ENCODE data around the gene COG4. TPM values are rescaled to one million over a fixed set of nuclear protein-coding genes. Genes with fewer than 3 reads are reported as not detected.

Gene COG4
- polyA plus RNA-seq, 2 of the 4 experiments (the other 2 are of a cell fraction), result 42.7 to 48.2 TPM

DNA sequence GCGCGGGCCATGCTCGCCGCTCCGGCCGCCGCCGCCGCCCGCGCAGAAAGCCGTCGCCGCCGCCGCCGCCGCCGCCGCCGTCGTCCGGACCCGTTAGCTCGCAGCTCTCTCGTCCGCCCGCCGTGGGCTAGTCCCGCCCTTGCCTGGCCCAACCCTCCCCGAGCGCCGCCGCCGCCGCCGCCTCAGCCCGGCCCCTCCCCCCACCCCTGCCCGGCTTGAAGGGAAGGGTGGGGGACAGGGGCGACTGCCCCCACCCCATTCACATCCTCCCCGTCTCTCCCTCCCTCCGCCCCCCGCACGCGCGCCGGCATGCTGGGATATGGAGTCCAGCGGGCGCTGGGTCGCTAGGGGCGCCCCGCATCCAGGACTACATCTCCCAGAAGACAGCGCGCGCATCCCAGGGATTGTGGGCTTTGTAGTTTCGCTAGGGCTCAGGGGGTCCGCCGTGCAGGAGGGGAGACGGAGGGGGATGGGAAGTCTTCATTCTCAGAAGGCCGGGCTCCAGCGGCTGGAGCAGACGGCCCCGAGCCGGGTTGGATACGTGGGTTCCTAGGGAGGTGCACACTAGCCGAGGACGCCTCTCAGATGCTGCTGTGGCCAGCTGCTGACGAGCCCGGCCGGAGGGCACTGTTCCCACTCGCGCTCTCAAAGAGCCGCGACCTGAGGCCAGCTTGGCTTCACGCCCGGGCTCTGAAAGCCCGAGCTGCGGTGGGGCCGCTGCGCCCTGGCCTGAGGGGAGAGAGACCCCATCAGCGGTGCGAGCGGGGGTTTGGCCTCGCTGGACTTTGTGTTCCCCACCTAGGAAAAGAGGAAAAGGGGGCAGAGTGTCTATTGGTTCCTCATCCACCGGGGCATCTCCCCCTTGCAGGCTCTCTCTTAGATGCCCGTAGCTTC is 84.1 kb downstream of the COG4 start, which contains the start of gene ST3GAL2:
Gene ST3GAL2 (minus strand): TSS at position 132 of the 894 bp plus-strand sequence. CDS start 40,570 bp downstream, outside the sequence.
- peak within 1 kb of the TSS; percentile 92 to 98 for H3K27ac ChIP-seq
- H3K4me1 ChIP-seq, result peaks cover 39% of the 10 kb centered on the region
- ATAC-seq (peak; percentile 95 to 96), DNase-seq (ENCODE audit: low read depth in 1 of 2, low spot score in 1 of 2) (peak; percentile 93), FAIRE-seq (no peak)
- H3K4me3 ChIP-seq, result peak within 1 kb of the TSS; percentile 69
- no peaks in the 10 kb centered on the region for H3K9me3 ChIP-seq
- WGBS (ENCODE audit: missing lambda C conversion rate), result 6% methylated on average over 13 of the region's 86 CpGs
- ChIA-PET CTCF (interaction anchor here (0.8 to 1.9 kb wide), 6 partner anchors 10 to 58 kb away, joined by 3 to 8 read pairs (median 4); no protein-coding TSS in a partner anchor), POLR2A (interaction anchor here (1.0 to 3.6 kb wide), 2 partner anchors 11 to 58 kb away, joined by 4 to 20 read pairs; no protein-coding TSS in a partner anchor)
- H3K4me2 ChIP-seq, result peak within 1 kb of the TSS; percentile 93
- TF ChIP-seq, protein P1, sequence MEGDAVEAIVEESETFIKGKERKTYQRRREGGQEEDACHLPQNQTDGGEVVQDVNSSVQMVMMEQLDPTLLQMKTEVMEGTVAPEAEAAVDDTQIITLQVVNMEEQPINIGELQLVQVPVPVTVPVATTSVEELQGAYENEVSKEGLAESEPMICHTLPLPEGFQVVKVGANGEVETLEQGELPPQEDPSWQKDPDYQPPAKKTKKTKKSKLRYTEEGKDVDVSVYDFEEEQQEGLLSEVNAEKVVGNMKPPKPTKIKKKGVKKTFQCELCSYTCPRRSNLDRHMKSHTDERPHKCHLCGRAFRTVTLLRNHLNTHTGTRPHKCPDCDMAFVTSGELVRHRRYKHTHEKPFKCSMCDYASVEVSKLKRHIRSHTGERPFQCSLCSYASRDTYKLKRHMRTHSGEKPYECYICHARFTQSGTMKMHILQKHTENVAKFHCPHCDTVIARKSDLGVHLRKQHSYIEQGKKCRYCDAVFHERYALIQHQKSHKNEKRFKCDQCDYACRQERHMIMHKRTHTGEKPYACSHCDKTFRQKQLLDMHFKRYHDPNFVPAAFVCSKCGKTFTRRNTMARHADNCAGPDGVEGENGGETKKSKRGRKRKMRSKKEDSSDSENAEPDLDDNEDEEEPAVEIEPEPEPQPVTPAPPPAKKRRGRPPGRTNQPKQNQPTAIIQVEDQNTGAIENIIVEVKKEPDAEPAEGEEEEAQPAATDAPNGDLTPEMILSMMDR (IDR thresholded peaks at IDR 0.05), result no peak; the same call in 2 of the 3 replicates
- TF ChIP-seq EHMT2 (IDR thresholded peaks at IDR 0.05; ENCODE audit: low read depth), result no peak
- TF ChIP-seq JUNB (IDR thresholded peaks at IDR 0.05), result no peak
- TF ChIP-seq RARB (CRISPR knock-in tag; IDR thresholded peaks at IDR 0.05), result no peak
- no peak for TF ChIP-seq EHF (CRISPR knock-in tag; IDR thresholded peaks at IDR 0.05)
- TF ChIP-seq, protein P2, sequence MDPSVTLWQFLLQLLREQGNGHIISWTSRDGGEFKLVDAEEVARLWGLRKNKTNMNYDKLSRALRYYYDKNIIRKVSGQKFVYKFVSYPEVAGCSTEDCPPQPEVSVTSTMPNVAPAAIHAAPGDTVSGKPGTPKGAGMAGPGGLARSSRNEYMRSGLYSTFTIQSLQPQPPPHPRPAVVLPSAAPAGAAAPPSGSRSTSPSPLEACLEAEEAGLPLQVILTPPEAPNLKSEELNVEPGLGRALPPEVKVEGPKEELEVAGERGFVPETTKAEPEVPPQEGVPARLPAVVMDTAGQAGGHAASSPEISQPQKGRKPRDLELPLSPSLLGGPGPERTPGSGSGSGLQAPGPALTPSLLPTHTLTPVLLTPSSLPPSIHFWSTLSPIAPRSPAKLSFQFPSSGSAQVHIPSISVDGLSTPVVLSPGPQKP (IDR thresholded peaks at IDR 0.05; ENCODE audit: low read depth, low read length), result no peak
- no peak for TF ChIP-seq MAFK (IDR thresholded peaks at IDR 0.05; ENCODE audit: partially characterized antibody)
- TF ChIP-seq, protein P3, sequence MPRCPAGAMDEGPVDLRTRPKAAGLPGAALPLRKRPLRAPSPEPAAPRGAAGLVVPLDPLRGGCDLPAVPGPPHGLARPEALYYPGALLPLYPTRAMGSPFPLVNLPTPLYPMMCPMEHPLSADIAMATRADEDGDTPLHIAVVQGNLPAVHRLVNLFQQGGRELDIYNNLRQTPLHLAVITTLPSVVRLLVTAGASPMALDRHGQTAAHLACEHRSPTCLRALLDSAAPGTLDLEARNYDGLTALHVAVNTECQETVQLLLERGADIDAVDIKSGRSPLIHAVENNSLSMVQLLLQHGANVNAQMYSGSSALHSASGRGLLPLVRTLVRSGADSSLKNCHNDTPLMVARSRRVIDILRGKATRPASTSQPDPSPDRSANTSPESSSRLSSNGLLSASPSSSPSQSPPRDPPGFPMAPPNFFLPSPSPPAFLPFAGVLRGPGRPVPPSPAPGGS (IDR thresholded peaks at IDR 0.05), result no peak
- TF ChIP-seq, protein P4, sequence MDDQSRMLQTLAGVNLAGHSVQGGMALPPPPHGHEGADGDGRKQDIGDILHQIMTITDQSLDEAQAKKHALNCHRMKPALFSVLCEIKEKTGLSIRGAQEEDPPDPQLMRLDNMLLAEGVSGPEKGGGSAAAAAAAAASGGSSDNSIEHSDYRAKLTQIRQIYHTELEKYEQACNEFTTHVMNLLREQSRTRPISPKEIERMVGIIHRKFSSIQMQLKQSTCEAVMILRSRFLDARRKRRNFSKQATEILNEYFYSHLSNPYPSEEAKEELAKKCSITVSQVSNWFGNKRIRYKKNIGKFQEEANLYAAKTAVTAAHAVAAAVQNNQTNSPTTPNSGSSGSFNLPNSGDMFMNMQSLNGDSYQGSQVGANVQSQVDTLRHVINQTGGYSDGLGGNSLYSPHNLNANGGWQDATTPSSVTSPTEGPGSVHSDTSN (IDR thresholded peaks at IDR 0.05), result no peak
- no peak for TF ChIP-seq HEYL (CRISPR knock-in tag; IDR thresholded peaks at IDR 0.05)
- TF ChIP-seq ZSCAN20 (CRISPR knock-in tag; IDR thresholded peaks at IDR 0.05), result no peak
- TF ChIP-seq FOXS1 (CRISPR knock-in tag; IDR thresholded peaks at IDR 0.05), result peak; percentile 68; the same call in 1 of the 2 replicates
- TF ChIP-seq, protein P5, sequence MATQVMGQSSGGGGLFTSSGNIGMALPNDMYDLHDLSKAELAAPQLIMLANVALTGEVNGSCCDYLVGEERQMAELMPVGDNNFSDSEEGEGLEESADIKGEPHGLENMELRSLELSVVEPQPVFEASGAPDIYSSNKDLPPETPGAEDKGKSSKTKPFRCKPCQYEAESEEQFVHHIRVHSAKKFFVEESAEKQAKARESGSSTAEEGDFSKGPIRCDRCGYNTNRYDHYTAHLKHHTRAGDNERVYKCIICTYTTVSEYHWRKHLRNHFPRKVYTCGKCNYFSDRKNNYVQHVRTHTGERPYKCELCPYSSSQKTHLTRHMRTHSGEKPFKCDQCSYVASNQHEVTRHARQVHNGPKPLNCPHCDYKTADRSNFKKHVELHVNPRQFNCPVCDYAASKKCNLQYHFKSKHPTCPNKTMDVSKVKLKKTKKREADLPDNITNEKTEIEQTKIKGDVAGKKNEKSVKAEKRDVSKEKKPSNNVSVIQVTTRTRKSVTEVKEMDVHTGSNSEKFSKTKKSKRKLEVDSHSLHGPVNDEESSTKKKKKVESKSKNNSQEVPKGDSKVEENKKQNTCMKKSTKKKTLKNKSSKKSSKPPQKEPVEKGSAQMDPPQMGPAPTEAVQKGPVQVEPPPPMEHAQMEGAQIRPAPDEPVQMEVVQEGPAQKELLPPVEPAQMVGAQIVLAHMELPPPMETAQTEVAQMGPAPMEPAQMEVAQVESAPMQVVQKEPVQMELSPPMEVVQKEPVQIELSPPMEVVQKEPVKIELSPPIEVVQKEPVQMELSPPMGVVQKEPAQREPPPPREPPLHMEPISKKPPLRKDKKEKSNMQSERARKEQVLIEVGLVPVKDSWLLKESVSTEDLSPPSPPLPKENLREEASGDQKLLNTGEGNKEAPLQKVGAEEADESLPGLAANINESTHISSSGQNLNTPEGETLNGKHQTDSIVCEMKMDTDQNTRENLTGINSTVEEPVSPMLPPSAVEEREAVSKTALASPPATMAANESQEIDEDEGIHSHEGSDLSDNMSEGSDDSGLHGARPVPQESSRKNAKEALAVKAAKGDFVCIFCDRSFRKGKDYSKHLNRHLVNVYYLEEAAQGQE (IDR thresholded peaks at IDR 0.05), result no peak
- TF ChIP-seq CBX8 (IDR thresholded peaks at IDR 0.05), result no peak
- TF ChIP-seq RAD21 (conservative IDR thresholded peaks at IDR 0.05 in 1 of 2, IDR thresholded peaks at IDR 0.05 in 1 of 2), result no peak
- TF ChIP-seq, protein P6, sequence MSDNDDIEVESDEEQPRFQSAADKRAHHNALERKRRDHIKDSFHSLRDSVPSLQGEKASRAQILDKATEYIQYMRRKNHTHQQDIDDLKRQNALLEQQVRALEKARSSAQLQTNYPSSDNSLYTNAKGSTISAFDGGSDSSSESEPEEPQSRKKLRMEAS (IDR thresholded peaks at IDR 0.05), result peak; percentile 60; the same call in 1 of the 2 replicates
- no peak for TF ChIP-seq POLR2AphosphoS2 (conservative IDR thresholded peaks at IDR 0.05; ENCODE audit: low read length)
- no peak for TF ChIP-seq FOSL2 (IDR thresholded peaks at IDR 0.05)
- TF ChIP-seq FOSL2 (CRISPR knock-in tag; IDR thresholded peaks at IDR 0.05), result 0 out of 2 replicates have a peak, but pooled peaks have one; percentile 28
- TF ChIP-seq MAZ (IDR thresholded peaks at IDR 0.05; ENCODE audit: borderline replicate concordance, low read depth, low read length), result peak; percentile 99
- no peak for TF ChIP-seq FOSB (CRISPR knock-in tag; IDR thresholded peaks at IDR 0.05)
- no peak for TF ChIP-seq ZC3H11A (IDR thresholded peaks at IDR 0.05)
- no peak for TF ChIP-seq RNF2 (IDR thresholded peaks at IDR 0.05; ENCODE audit: borderline replicate concordance, low read depth)
- no peak for TF ChIP-seq HOXA7 (CRISPR knock-in tag; IDR thresholded peaks at IDR 0.05)
- TF ChIP-seq NFE2L2 (conservative IDR thresholded peaks at IDR 0.05; ENCODE audit: low read length), result no peak
- peak; percentile 12 for TF ChIP-seq CHD2 (IDR thresholded peaks at IDR 0.05; ENCODE audit: low read length, partially characterized antibody)
- TF ChIP-seq CHD4 (IDR thresholded peaks at IDR 0.05; ENCODE audit: borderline replicate concordance), result no peak
- TF ChIP-seq BHLHE40 (IDR thresholded peaks at IDR 0.05; ENCODE audit: low read depth, low read length), result no peak
- no peak for TF ChIP-seq ZFP36 (IDR thresholded peaks at IDR 0.05; ENCODE audit: borderline replicate concordance, partially characterized antibody)
- TF ChIP-seq SMC3 (IDR thresholded peaks at IDR 0.05), result no peak
- TF ChIP-seq RCOR1 (IDR thresholded peaks at IDR 0.05; ENCODE audit: low read depth, low read length), result no peak
- peak; percentile 64 to 67; a peak in 3 of 5 replicates for TF ChIP-seq JUN (IDR thresholded peaks at IDR 0.05)

Data from A549 (cell line).